ENCODE data around the gene TUBGCP2.

DNA sequence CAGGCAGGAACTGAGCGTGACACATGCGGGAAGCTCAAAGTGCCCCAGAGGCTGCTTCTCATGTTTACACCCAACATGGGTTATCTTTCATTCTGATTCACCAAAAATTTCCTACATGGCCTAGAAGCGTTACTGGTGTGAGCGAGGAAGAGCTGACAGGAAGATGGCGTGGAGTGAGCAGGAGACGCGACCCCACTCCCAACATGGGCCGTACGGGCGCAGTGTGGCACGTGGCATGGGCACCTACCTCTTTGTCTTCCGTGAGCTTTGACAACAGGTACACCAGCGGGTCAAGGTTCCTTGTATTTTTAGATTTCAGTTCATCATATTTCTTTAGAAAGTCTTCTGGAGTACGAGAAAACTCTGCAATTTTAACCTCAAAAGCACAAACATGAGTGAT, 8.9 kb downstream of the TUBGCP2 start:
- TF ChIP-seq, protein P1, sequence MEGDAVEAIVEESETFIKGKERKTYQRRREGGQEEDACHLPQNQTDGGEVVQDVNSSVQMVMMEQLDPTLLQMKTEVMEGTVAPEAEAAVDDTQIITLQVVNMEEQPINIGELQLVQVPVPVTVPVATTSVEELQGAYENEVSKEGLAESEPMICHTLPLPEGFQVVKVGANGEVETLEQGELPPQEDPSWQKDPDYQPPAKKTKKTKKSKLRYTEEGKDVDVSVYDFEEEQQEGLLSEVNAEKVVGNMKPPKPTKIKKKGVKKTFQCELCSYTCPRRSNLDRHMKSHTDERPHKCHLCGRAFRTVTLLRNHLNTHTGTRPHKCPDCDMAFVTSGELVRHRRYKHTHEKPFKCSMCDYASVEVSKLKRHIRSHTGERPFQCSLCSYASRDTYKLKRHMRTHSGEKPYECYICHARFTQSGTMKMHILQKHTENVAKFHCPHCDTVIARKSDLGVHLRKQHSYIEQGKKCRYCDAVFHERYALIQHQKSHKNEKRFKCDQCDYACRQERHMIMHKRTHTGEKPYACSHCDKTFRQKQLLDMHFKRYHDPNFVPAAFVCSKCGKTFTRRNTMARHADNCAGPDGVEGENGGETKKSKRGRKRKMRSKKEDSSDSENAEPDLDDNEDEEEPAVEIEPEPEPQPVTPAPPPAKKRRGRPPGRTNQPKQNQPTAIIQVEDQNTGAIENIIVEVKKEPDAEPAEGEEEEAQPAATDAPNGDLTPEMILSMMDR (IDR thresholded peaks at IDR 0.05; ENCODE audit: low read depth, low read length, poor library complexity, severe bottlenecking): no peak
- TF ChIP-seq EZH2phosphoT487 (IDR thresholded peaks at IDR 0.05; ENCODE audit: borderline replicate concordance, low read length): no peak
